Measurements from ENCODE around the gene WDR86. TPM values are rescaled to one million over a fixed set of nuclear protein-coding genes. Genes with fewer than 3 reads are reported as not detected.

WDR86 gene
- total RNA-seq, 1 experiment from 2014 or later = 8.1 TPM

DNA sequence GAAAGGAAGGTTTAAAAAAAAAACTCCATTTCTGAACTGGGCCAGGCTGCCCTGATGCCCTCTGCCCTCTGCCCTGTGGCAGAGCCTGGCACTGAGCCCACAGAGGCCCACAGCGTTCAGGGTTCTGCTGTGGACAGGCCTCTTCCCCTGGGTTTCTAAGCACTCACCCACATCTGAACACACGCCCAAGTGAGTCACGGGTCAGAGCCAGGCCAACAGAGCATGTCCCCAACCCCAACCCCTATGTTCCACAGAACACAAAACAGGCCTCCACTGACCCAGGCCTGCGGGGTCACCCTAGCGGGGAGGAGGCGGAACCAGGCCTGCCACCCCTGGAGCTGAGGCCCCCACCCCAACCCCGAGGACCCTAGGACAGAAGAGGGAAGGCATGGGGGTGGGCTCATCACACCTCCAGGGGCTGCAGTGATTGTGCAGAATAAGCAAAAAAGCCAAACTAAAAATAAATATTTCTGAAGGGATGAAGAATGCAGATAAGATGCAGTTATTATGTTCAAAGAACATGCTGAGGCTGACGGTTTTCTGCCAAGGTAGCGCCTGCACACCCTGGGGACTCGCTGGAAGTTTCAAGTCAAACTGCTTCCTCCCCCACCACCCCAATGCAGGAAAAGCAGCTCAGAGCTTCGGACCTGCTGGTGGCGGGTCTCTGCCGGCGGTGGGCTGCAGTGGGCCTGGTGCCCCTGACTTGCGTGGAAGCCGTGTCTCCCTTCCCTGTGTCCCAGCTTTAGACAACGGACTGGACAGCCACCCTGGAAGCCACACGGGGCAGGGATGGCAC is 5.4 kb downstream of the WDR86 start:
- no peak overlapping the region for H4K91ac ChIP-seq (ENCODE audit: insufficient read length, low read depth, low read length)
- H2BK20ac ChIP-seq (ENCODE audit: low read depth, low read length, poor library complexity, severe bottlenecking) = no peak overlapping the region
- H3K56ac ChIP-seq (ENCODE audit: insufficient read length, low read depth, low read length) = no peak overlapping the region
- H3K36me3 Mint-ChIP-seq (ENCODE audit: insufficient read depth in 1 of 3, low read depth in 3 of 3) = peaks cover 0 to 8% (median 2%) of the 10 kb centered on the region in 3 experiments; a peak in 5 of 7 replicates
- H4K8ac ChIP-seq (replicated peaks; ENCODE audit: insufficient read length, low read depth, low read length) = no peak overlapping the region
- H3T11ph ChIP-seq (ENCODE audit: low read length) = no peak overlapping the region
- H2AFZ ChIP-seq (ENCODE audit: low read length) = no peak overlapping the region
- TF ChIP-seq, protein P1, sequence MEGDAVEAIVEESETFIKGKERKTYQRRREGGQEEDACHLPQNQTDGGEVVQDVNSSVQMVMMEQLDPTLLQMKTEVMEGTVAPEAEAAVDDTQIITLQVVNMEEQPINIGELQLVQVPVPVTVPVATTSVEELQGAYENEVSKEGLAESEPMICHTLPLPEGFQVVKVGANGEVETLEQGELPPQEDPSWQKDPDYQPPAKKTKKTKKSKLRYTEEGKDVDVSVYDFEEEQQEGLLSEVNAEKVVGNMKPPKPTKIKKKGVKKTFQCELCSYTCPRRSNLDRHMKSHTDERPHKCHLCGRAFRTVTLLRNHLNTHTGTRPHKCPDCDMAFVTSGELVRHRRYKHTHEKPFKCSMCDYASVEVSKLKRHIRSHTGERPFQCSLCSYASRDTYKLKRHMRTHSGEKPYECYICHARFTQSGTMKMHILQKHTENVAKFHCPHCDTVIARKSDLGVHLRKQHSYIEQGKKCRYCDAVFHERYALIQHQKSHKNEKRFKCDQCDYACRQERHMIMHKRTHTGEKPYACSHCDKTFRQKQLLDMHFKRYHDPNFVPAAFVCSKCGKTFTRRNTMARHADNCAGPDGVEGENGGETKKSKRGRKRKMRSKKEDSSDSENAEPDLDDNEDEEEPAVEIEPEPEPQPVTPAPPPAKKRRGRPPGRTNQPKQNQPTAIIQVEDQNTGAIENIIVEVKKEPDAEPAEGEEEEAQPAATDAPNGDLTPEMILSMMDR (conservative IDR thresholded peaks at IDR 0.05) = no peak
- H3K4me1 Mint-ChIP-seq = peaks cover 22 to 30% of the 10 kb centered on the region in 2 experiments
- H3K27me3 Mint-ChIP-seq (ENCODE audit: low read depth) = peaks cover 11% of the 10 kb centered on the region
- peak; percentile 25 for DNase-seq
- H3K9me3 Mint-ChIP-seq = no peaks in the 10 kb centered on the region
- H3K23ac ChIP-seq (ENCODE audit: insufficient read length, low read depth, low read length) = no peak overlapping the region
- H3K4me2 ChIP-seq (ENCODE audit: insufficient read depth, insufficient read length, low read length) = no peak overlapping the region
- H3K9ac ChIP-seq (ENCODE audit: extremely low read depth, insufficient read length, low read length) = no peak overlapping the region
- no peaks in the 10 kb centered on the region for H4K20me1 ChIP-seq (ENCODE audit: control insufficient read depth, insufficient read depth, insufficient read length)
- H3K27ac ChIP-seq (ENCODE audit: insufficient read length, low read depth, low read length) = no peak overlapping the region
- no peak overlapping the region; the same call in 1 of the 2 replicates for H3K14ac ChIP-seq (ENCODE audit: insufficient read depth, low read length)
- H3K18ac ChIP-seq (ENCODE audit: insufficient read length, low read depth, low read length) = no peak overlapping the region
- H3K4me3 Mint-ChIP-seq = no peak overlapping the region
- H2BK120ac ChIP-seq (ENCODE audit: low read depth, low read length, poor library complexity, severe bottlenecking) = no peak overlapping the region
- H3K23me2 ChIP-seq (ENCODE audit: insufficient read length, low read depth, low read length, poor library complexity, severe bottlenecking) = peaks cover 10% of the 10 kb centered on the region
- H2BK5ac ChIP-seq (ENCODE audit: insufficient read length, low read length) = no peak overlapping the region
- H3K4ac ChIP-seq (ENCODE audit: low read depth, low read length) = no peak overlapping the region
- H3K9me3 ChIP-seq (ENCODE audit: control insufficient read depth, low read depth, low read length) = no peaks in the 10 kb centered on the region
- H3K79me1 ChIP-seq (ENCODE audit: insufficient read depth, low read depth, low read length, poor library complexity, severe bottlenecking) = no peaks in the 10 kb centered on the region
- no peaks in the 10 kb centered on the region; the same call in 1 of the 2 replicates for H3K27me3 ChIP-seq (ENCODE audit: insufficient read depth, low read length)
- no peak overlapping the region for H4K5ac ChIP-seq (ENCODE audit: insufficient read length, low read depth, low read length)
- no CpG with 5 or more reads among the region's 18 CpGs for WGBS (ENCODE audit: extremely low coverage, insufficient read length, low lambda C conversion rate)
- H2AK5ac ChIP-seq (ENCODE audit: insufficient read length, low read length) = no peak overlapping the region
- H3K27ac Mint-ChIP-seq = no peak overlapping the region
- H3K79me2 ChIP-seq (ENCODE audit: insufficient read depth, low read length) = no peaks in the 10 kb centered on the region
- H3K4me1 ChIP-seq (ENCODE audit: insufficient read depth, low read length) = no peaks in the 10 kb centered on the region; the same call in 1 of the 2 replicates
- no peak overlapping the region for H2BK15ac ChIP-seq (ENCODE audit: low read depth, low read length)
- H2BK12ac ChIP-seq (ENCODE audit: insufficient read length, low read depth, low read length) = no peak overlapping the region
